K562 (cell line): ENCODE data around the gene TAF4.

ENCODE experiments used
- DDX20 ChIP-seq: fragments of 450-650 bp; IDR thresholded peaks from 2 replicates; pipeline ENCODE4 v1.6.1; 2016; ENCODE audit warnings: missing genetic modification characterization, low read depth, mild to moderate bottlenecking, missing compliant biosample characterization, moderate library complexity
- KDM5B ChIP-seq: fragments of 200-600 bp; sonication (generic); IDR thresholded peaks from 2 replicates; pipeline ENCODE4 v1.6.1; 2012; ENCODE audit warnings: low read depth, mild to moderate bottlenecking, moderate library complexity, low read length, control low read depth, inconsistent platforms; ENCODE audit not compliant: insufficient replicate concordance
- MAZ ChIP-seq, 2 experiments: fragments of 450-650 bp in 1 of 2; sonication (generic) in 1 of 2; formaldehyde crosslinking; IDR thresholded peaks in 1 of 2; conservative IDR thresholded peaks in 1 of 2; 2 replicates each; pipeline versions ENCODE4 v1.4.0 to v1.5.0; 2020; ENCODE audit warnings: mild to moderate bottlenecking in 1 of 2, missing genetic modification reagents in 1 of 2
- MYC ChIP-seq, 2 experiments: fragments of 250-450 bp in 1 of 2; sonication (Bioruptor Pico) in 1 of 2; IDR thresholded peaks; 2 replicates each; pipeline versions ENCODE4 v1.5.1 to v1.6.1; 2012 to 2021; ENCODE audit warnings: low read depth in 2 of 2, borderline replicate concordance in 1 of 2, improper control_type of control experiment in 1 of 2, low read length in 1 of 2, mild to moderate bottlenecking in 1 of 2, moderate library complexity in 1 of 2
- SIX5 ChIP-seq, 2 experiments: IDR thresholded peaks; 2 replicates each; pipeline ENCODE4 v1.6.1; 2011; ENCODE audit warnings: low read length in 2 of 2, borderline replicate concordance in 1 of 2, low read depth in 1 of 2, mild to moderate bottlenecking in 1 of 2, moderate library complexity in 1 of 2; ENCODE audit not compliant: insufficient read depth in 1 of 2
- SREBF2 ChIP-seq: sonication (generic); formaldehyde crosslinking; IDR thresholded peaks from 2 replicates; pipeline ENCODE4 v1.4.0; 2020; ENCODE audit warnings: mild to moderate bottlenecking, missing genetic modification reagents
- ZBTB7A ChIP-seq: IDR thresholded peaks from 2 replicates; pipeline ENCODE4 v1.6.1; 2011; ENCODE audit warnings: low read depth, mild to moderate bottlenecking, low read length, moderate library complexity, borderline replicate concordance; ENCODE audit not compliant: control insufficient read depth
- ZNF583 ChIP-seq: fragments of 250-450 bp; sonication (Bioruptor Pico); IDR thresholded peaks from 2 replicates; pipeline ENCODE4 v1.4.0; 2020
- TF ChIP-seq, protein P1 (sequence below), 3 experiments: IDR thresholded peaks in 2 of 3; conservative IDR thresholded peaks in 1 of 3; 2 replicates each; pipeline ENCODE4 v1.5.1; 2011 to 2012; ENCODE audit warnings: low read length in 3 of 3, mild to moderate bottlenecking in 3 of 3, control low read depth in 2 of 3, improper control_type of control experiment in 1 of 3, inconsistent platforms in 1 of 3, low read depth in 1 of 3, mixed read lengths in 1 of 3, moderate library complexity in 1 of 3; ENCODE audit not compliant: insufficient read depth in 2 of 3
- TF ChIP-seq, protein P2 (sequence below), 2 experiments: fragments of 450-650 bp; formaldehyde crosslinking in 1 of 2; IDR thresholded peaks; 2 replicates each; pipeline versions ENCODE4 v1.4.0 to v1.6.1; 2014 to 2020; ENCODE audit warnings: mild to moderate bottlenecking in 2 of 2, borderline replicate concordance in 1 of 2, low read depth in 1 of 2
- TF ChIP-seq, protein P3 (sequence below): IDR thresholded peaks from 3 replicates; pipeline ENCODE4 v1.6.1; 2011; ENCODE audit warnings: borderline replicate concordance, mild to moderate bottlenecking, moderate library complexity; ENCODE audit not compliant: insufficient read length; ENCODE audit errors: extremely low read depth

GRCh38 chr20:62009322-62009721 lies 56.4 kb downstream of the TAF4 start:
- TF ChIP-seq ZNF583 (no peak), DDX20 (tag) (no peak), ZBTB7A (no peak), MAZ (CRISPR knock-in tag; conservative IDR thresholded peaks at IDR 0.05 in 1 of 2, IDR thresholded peaks at IDR 0.05 in 1 of 2) (no peak), MYC (IDR thresholded peaks at IDR 0.05; ENCODE audit: low read depth, low read length) (no peak), MYC (CRISPR knock-in tag; IDR thresholded peaks at IDR 0.05; ENCODE audit: borderline replicate concordance, low read depth) (no peak), SIX5 (IDR thresholded peaks at IDR 0.05; ENCODE audit: borderline replicate concordance in 1 of 2, insufficient read depth in 1 of 2, low read depth in 1 of 2, low read length in 2 of 2) (no peak), SREBF2 (CRISPR knock-in tag) (no peak), KDM5B (no peak)
- TF ChIP-seq, protein P1, sequence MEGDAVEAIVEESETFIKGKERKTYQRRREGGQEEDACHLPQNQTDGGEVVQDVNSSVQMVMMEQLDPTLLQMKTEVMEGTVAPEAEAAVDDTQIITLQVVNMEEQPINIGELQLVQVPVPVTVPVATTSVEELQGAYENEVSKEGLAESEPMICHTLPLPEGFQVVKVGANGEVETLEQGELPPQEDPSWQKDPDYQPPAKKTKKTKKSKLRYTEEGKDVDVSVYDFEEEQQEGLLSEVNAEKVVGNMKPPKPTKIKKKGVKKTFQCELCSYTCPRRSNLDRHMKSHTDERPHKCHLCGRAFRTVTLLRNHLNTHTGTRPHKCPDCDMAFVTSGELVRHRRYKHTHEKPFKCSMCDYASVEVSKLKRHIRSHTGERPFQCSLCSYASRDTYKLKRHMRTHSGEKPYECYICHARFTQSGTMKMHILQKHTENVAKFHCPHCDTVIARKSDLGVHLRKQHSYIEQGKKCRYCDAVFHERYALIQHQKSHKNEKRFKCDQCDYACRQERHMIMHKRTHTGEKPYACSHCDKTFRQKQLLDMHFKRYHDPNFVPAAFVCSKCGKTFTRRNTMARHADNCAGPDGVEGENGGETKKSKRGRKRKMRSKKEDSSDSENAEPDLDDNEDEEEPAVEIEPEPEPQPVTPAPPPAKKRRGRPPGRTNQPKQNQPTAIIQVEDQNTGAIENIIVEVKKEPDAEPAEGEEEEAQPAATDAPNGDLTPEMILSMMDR (IDR thresholded peaks at IDR 0.05 in 2 of 3, conservative IDR thresholded peaks at IDR 0.05 in 1 of 3; ENCODE audit: insufficient read depth in 2 of 3, low read depth in 1 of 3, low read length in 3 of 3), result no peak
- TF ChIP-seq, protein P2, sequence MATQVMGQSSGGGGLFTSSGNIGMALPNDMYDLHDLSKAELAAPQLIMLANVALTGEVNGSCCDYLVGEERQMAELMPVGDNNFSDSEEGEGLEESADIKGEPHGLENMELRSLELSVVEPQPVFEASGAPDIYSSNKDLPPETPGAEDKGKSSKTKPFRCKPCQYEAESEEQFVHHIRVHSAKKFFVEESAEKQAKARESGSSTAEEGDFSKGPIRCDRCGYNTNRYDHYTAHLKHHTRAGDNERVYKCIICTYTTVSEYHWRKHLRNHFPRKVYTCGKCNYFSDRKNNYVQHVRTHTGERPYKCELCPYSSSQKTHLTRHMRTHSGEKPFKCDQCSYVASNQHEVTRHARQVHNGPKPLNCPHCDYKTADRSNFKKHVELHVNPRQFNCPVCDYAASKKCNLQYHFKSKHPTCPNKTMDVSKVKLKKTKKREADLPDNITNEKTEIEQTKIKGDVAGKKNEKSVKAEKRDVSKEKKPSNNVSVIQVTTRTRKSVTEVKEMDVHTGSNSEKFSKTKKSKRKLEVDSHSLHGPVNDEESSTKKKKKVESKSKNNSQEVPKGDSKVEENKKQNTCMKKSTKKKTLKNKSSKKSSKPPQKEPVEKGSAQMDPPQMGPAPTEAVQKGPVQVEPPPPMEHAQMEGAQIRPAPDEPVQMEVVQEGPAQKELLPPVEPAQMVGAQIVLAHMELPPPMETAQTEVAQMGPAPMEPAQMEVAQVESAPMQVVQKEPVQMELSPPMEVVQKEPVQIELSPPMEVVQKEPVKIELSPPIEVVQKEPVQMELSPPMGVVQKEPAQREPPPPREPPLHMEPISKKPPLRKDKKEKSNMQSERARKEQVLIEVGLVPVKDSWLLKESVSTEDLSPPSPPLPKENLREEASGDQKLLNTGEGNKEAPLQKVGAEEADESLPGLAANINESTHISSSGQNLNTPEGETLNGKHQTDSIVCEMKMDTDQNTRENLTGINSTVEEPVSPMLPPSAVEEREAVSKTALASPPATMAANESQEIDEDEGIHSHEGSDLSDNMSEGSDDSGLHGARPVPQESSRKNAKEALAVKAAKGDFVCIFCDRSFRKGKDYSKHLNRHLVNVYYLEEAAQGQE (IDR thresholded peaks at IDR 0.05; ENCODE audit: borderline replicate concordance), result no peak
- TF ChIP-seq, protein P2 (CRISPR knock-in tag; IDR thresholded peaks at IDR 0.05; ENCODE audit: low read depth), result no peak
- TF ChIP-seq, protein P3, sequence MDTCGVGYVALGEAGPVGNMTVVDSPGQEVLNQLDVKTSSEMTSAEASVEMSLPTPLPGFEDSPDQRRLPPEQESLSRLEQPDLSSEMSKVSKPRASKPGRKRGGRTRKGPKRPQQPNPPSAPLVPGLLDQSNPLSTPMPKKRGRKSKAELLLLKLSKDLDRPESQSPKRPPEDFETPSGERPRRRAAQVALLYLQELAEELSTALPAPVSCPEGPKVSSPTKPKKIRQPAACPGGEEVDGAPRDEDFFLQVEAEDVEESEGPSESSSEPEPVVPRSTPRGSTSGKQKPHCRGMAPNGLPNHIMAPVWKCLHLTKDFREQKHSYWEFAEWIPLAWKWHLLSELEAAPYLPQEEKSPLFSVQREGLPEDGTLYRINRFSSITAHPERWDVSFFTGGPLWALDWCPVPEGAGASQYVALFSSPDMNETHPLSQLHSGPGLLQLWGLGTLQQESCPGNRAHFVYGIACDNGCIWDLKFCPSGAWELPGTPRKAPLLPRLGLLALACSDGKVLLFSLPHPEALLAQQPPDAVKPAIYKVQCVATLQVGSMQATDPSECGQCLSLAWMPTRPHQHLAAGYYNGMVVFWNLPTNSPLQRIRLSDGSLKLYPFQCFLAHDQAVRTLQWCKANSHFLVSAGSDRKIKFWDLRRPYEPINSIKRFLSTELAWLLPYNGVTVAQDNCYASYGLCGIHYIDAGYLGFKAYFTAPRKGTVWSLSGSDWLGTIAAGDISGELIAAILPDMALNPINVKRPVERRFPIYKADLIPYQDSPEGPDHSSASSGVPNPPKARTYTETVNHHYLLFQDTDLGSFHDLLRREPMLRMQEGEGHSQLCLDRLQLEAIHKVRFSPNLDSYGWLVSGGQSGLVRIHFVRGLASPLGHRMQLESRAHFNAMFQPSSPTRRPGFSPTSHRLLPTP, result no peak
